Endothelial cell of umbilical vein (primary cell): Measurements from ENCODE around the gene KRT12.

Source experiments
- CTCF ChIP-seq, 2 donors: IDR thresholded peaks; 1 replicate in 1 of 2; 2 replicates in 1 of 2; pipeline ENCODE4 v1.5.1; 2011; ENCODE audit warnings: low read length in 2 of 2, mild to moderate bottlenecking in 2 of 2, moderate library complexity in 2 of 2, control low read depth in 1 of 2, inconsistent platforms in 1 of 2, low read depth in 1 of 2; ENCODE audit not compliant: insufficient read depth in 1 of 2; ENCODE audit errors: extremely low read depth in 1 of 2
- EZH2 ChIP-seq: IDR thresholded peaks from 2 replicates; pipeline ENCODE4 v1.6.1; 2012; ENCODE audit warnings: borderline replicate concordance, low read depth, mild to moderate bottlenecking, moderate library complexity, low read length, inconsistent platforms; ENCODE audit not compliant: severe bottlenecking
- GATA2 ChIP-seq: IDR thresholded peaks from 2 replicates; pipeline ENCODE4 v1.7.0; 2011; ENCODE audit warnings: low read depth, mild to moderate bottlenecking, moderate library complexity, mixed read lengths, low read length; ENCODE audit not compliant: insufficient read length, insufficient read depth
- JUN ChIP-seq: IDR thresholded peaks from 2 replicates; pipeline ENCODE4 v1.6.1; 2011; ENCODE audit warnings: borderline replicate concordance, low read depth; ENCODE audit not compliant: insufficient read length, insufficient read depth
- MAX ChIP-seq: IDR thresholded peaks from 2 replicates; pipeline ENCODE4 v1.6.1; 2011; ENCODE audit not compliant: insufficient read depth, insufficient read length
- POLR2A ChIP-seq: IDR thresholded peaks from 2 replicates; pipeline ENCODE4 v1.6.1; 2012; ENCODE audit warnings: low read depth, mild to moderate bottlenecking, control low read depth, low read length
- POLR2AphosphoS5 ChIP-seq: IDR thresholded peaks from 2 replicates; pipeline ENCODE4 v1.6.1; 2012; ENCODE audit warnings: low read depth, mild to moderate bottlenecking, control low read depth, low read length, moderate library complexity; ENCODE audit not compliant: insufficient read depth

- no peak for TF ChIP-seq POLR2A
- TF ChIP-seq GATA2, result no peak
- no peak for TF ChIP-seq JUN
- no peak for TF ChIP-seq CTCF (IDR thresholded peaks at IDR 0.05; ENCODE audit: extremely low read depth in 1 of 2, insufficient read depth in 1 of 2, low read depth in 1 of 2, low read length in 2 of 2)
- TF ChIP-seq POLR2AphosphoS5, result no peak
- no peak for TF ChIP-seq MAX
- TF ChIP-seq EZH2, result no peak
Measured at GRCh38 chr17:40872416-40872815, 5.4 kb upstream of the KRT12 start.
